ENCODE measurements around the gene ADAMTSL3. TPM values are rescaled to one million over a fixed set of nuclear protein-coding genes. Genes with fewer than 3 reads are reported as not detected.

The ADAMTSL3 gene
- total and polyA plus RNA-seq, 2 of the 8 experiments (the other 6 are each of a cell fraction or from before 2014, with no cell fraction given) = 0.35 to 1.4 TPM

GRCh38 chr15:83905556-83906273 lies 251.8 kb downstream of the ADAMTSL3 start (continued):
- TF ChIP-seq SP2 (IDR thresholded peaks at IDR 0.05; ENCODE audit: low read length) (no peak), JUN (IDR thresholded peaks at IDR 0.05; ENCODE audit: low read depth, low read length) (no peak), RNF2 (IDR thresholded peaks at IDR 0.05; ENCODE audit: borderline replicate concordance, low read depth, low read length, missing control alignments, poor library complexity, severe bottlenecking) (no peak), SP1 (IDR thresholded peaks at IDR 0.05; ENCODE audit: low read depth, low read length) (no peak)
